Caco-2 (cell line): ENCODE results near the gene DYRK1A. TPM values are rescaled to one million over a fixed set of nuclear protein-coding genes. Genes with fewer than 3 reads are reported as not detected.

ENCODE experiments used
- BruUV-seq: library from RNA; stranded (reverse); fragments of 400-500 nt; replicated peaks from 2 replicates; lab custom pipeline; 2021; lab: Mats Ljungman, UMichigan
- CTCF ChIA-PET: fragments of 300-600 bp; sonication (Branson Sonifier 250); formaldehyde crosslinking; loops from one replicate; lab custom pipeline; 2022; ENCODE audit warnings: antibody characterized with exemption; lab: Charles Lee
- POLR2A ChIA-PET: fragments of 300-600 bp; sonication (Branson Sonifier 250); formaldehyde crosslinking; loops from one replicate; lab custom pipeline; 2022; ENCODE audit warnings: antibody characterized with exemption; lab: Charles Lee
- DNase-seq, 2 experiments: peaks; one replicate each; pipeline versions ENCODE4 v3.0.0 to v3.0.0-alpha.2; 2020 to 2022
- H3K27me3 ChIP-seq: replicated peaks from 2 replicates; pipeline ENCODE4 v1.6.0; 2011; ENCODE audit warnings: low read length; ENCODE audit not compliant: control insufficient read depth, insufficient read depth
- H3K36me3 ChIP-seq: 2 replicates; pipeline ENCODE4 v1.5.1; 2011; ENCODE audit warnings: low read length; ENCODE audit not compliant: control insufficient read depth, insufficient read depth
- H3K4me1 ChIP-seq: fragments of 250-450 bp; sonication (Bioruptor Pico); 2 replicates; pipeline ENCODE4 v1.5.1; 2020; ENCODE audit warnings: mild to moderate bottlenecking
- H3K4me3 ChIP-seq: 2 replicates; pipeline ENCODE4 v1.5.1; 2011; ENCODE audit warnings: low read depth, mild to moderate bottlenecking, control low read depth, low read length
- H3K9me3 ChIP-seq: fragments of 250-450 bp; sonication (Bioruptor Pico); 2 replicates; pipeline ENCODE4 v1.5.1; 2020; ENCODE audit warnings: mild to moderate bottlenecking, moderate library complexity
- H3K27ac Mint-ChIP-seq: one replicate; pipeline ENCODE4 v1.8.0; 2022; ENCODE audit warnings: mixed read lengths; ENCODE audit not compliant: unreplicated experiment
- H3K27me3 Mint-ChIP-seq: one replicate; pipeline ENCODE4 v1.8.0; 2022; ENCODE audit warnings: mixed read lengths; ENCODE audit not compliant: insufficient read depth, unreplicated experiment
- H3K36me3 Mint-ChIP-seq: one replicate; pipeline ENCODE4 v1.8.0; 2022; ENCODE audit warnings: mild to moderate bottlenecking, mixed read lengths; ENCODE audit not compliant: insufficient read depth, unreplicated experiment
- H3K4me1 Mint-ChIP-seq: one replicate; pipeline ENCODE4 v1.8.0; 2022; ENCODE audit warnings: low read depth, mixed read lengths; ENCODE audit not compliant: unreplicated experiment
- H3K4me3 Mint-ChIP-seq: one replicate; pipeline ENCODE4 v1.8.0; 2022; ENCODE audit warnings: mild to moderate bottlenecking, moderate library complexity, mixed read lengths; ENCODE audit not compliant: unreplicated experiment
- H3K9me3 Mint-ChIP-seq: one replicate; pipeline ENCODE4 v1.8.0; 2022; ENCODE audit warnings: mixed read lengths; ENCODE audit not compliant: unreplicated experiment
- intact Hi-C: fragments of 100-400 bp; cut with micrococcal nuclease; formaldehyde crosslinking; loops from one replicate; pipeline ENCODE4 v1.10.0; 2022; ENCODE audit not compliant: unreplicated experiment
- total RNA-seq: library from RNA; stranded (reverse); gene quantifications from 2 replicates; pipeline ENCODE4 v1.2.3, GENCODE V29; 2022
- TF ChIP-seq, protein P1 (sequence below), 2 experiments: fragments of 200-600 bp in 1 of 2; IDR thresholded peaks; 1 replicate in 1 of 2; 2 replicates in 1 of 2; pipeline versions ENCODE4 v1.5.1 to v1.8.0; 2011 to 2022; ENCODE audit warnings: antibody characterized with exemption in 1 of 2, control low read depth in 1 of 2, inconsistent platforms in 1 of 2, low read depth in 1 of 2, low read length in 1 of 2, mild to moderate bottlenecking in 1 of 2, moderate library complexity in 1 of 2; ENCODE audit not compliant: insufficient read depth in 1 of 2, severe bottlenecking in 1 of 2, unreplicated experiment in 1 of 2

Gene DYRK1A
- total RNA-seq, 1 experiment from 2014 or later: 50.9 TPM

DNA sequence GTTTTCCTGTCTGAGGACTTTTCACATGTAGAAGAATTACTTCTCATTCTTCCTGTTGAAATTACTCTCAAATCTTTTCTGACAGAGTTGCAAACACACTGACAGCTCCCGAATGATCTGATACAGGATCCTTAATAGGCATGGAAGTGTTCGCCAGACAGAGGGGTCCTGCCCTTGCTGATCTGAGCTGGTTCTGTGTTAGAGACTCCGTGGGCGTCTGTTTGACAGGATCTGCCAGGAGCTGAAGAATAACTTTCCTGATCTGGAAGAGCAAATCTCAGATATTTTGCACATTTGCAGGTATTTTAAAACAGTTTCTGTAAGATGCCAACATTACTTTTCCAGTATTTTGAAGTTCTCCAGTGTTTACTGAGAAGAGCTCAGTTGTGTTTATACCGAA, 202.3 kb downstream of the DYRK1A start:
- POLR2A ChIA-PET: interaction anchor here (0.5 kb wide), 1 partner anchor 42 kb away, joined by 3 read pairs; no protein-coding TSS in a partner anchor
- H3K27ac Mint-ChIP-seq: no peak overlapping the region

DNA sequence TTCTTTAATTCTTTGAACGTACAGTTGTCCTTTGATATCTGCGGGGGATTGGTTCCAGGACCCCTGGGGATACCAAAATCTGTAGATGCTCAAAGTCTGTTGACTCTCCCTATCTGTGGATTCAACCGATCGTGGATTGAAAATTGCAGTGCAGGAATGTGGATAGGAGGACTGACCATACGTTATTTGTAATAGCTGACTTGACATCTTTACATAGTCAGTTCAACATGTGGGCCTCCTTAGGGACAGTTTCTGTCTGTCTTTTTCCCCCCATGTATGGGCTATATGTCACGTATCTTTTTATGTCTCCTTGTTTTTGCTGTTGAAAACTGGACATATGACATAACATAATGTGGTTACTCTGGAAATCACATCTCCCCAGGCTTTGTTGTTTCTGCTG, 204.9 kb downstream of the DYRK1A start:
- H3K27ac Mint-ChIP-seq: no peak overlapping the region
- intact Hi-C loops: no loop called here
- ChIA-PET POLR2A (no interaction called here), CTCF (no interaction called here)
- no peak overlapping the region for H3K4me3 Mint-ChIP-seq
- DNase-seq: no peak
- H3K9me3 ChIP-seq: no peaks in the 10 kb centered on the region
- no peaks in the 10 kb centered on the region for H3K27me3 Mint-ChIP-seq
- H3K36me3 ChIP-seq: no peaks in the 10 kb centered on the region
- no peaks in the 10 kb centered on the region for H3K4me1 Mint-ChIP-seq
- H3K9me3 Mint-ChIP-seq: no peaks in the 10 kb centered on the region
- TF ChIP-seq, protein P1, sequence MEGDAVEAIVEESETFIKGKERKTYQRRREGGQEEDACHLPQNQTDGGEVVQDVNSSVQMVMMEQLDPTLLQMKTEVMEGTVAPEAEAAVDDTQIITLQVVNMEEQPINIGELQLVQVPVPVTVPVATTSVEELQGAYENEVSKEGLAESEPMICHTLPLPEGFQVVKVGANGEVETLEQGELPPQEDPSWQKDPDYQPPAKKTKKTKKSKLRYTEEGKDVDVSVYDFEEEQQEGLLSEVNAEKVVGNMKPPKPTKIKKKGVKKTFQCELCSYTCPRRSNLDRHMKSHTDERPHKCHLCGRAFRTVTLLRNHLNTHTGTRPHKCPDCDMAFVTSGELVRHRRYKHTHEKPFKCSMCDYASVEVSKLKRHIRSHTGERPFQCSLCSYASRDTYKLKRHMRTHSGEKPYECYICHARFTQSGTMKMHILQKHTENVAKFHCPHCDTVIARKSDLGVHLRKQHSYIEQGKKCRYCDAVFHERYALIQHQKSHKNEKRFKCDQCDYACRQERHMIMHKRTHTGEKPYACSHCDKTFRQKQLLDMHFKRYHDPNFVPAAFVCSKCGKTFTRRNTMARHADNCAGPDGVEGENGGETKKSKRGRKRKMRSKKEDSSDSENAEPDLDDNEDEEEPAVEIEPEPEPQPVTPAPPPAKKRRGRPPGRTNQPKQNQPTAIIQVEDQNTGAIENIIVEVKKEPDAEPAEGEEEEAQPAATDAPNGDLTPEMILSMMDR (IDR thresholded peaks at IDR 0.05; ENCODE audit: insufficient read depth in 1 of 2, low read depth in 1 of 2, low read length in 1 of 2, severe bottlenecking in 1 of 2, unreplicated experiment in 1 of 2): no peak
- H3K36me3 Mint-ChIP-seq: no peaks in the 10 kb centered on the region
- no peak overlapping the region for H3K4me3 ChIP-seq
- H3K27me3 ChIP-seq: no peaks in the 10 kb centered on the region
- no peaks in the 10 kb centered on the region; the same call in 1 of the 2 replicates for H3K4me1 ChIP-seq
- BruUV-seq: no TSS peak

More for the DNA sequence above, 202.3 kb downstream of the DYRK1A start:
- Histone ChIP-seq H3K36me3 (no peaks in the 10 kb centered on the region), H3K9me3 (no peaks in the 10 kb centered on the region), H3K4me1 (peaks cover 6% of the 10 kb centered on the region), H3K4me3 (no peak overlapping the region), H3K27me3 (no peaks in the 10 kb centered on the region)
- intact Hi-C loops: loop anchor here (10.0 kb wide), 2 partner anchors 314 to 344 kb away; no protein-coding TSS in a partner anchor
- Mint-ChIP-seq H3K27me3 (no peaks in the 10 kb centered on the region), H3K9me3 (no peaks in the 10 kb centered on the region), H3K4me1 (peaks cover 16% of the 10 kb centered on the region), H3K4me3 (no peak overlapping the region), H3K36me3 (peaks cover 15% of the 10 kb centered on the region)
- no TSS peak for BruUV-seq
- CTCF ChIA-PET: no interaction called here
- TF ChIP-seq, protein P1 (IDR thresholded peaks at IDR 0.05; ENCODE audit: insufficient read depth in 1 of 2, low read depth in 1 of 2, low read length in 1 of 2, severe bottlenecking in 1 of 2, unreplicated experiment in 1 of 2): no peak
- no peak for DNase-seq

- DNase-seq: no peak
- H3K4me1 Mint-ChIP-seq: no peaks in the 10 kb centered on the region
- Histone ChIP-seq H3K9me3 (peaks cover 10% of the 10 kb centered on the region), H3K36me3 (no peaks in the 10 kb centered on the region), H3K4me3 (no peak overlapping the region), H3K27me3 (no peaks in the 10 kb centered on the region), H3K4me1 (no peaks in the 10 kb centered on the region)
- POLR2A ChIA-PET: no interaction called here
- no peaks in the 10 kb centered on the region for H3K27me3 Mint-ChIP-seq
- no peaks in the 10 kb centered on the region for H3K9me3 Mint-ChIP-seq
- H3K4me3 Mint-ChIP-seq: no peak overlapping the region
- CTCF ChIA-PET: no interaction called here
- intact Hi-C loops: no loop called here
- TF ChIP-seq, protein P1 (IDR thresholded peaks at IDR 0.05; ENCODE audit: insufficient read depth in 1 of 2, low read depth in 1 of 2, low read length in 1 of 2, severe bottlenecking in 1 of 2, unreplicated experiment in 1 of 2): no peak
- no peak overlapping the region for H3K27ac Mint-ChIP-seq
- no peaks in the 10 kb centered on the region for H3K36me3 Mint-ChIP-seq
- BruUV-seq: no TSS peak
These were observed 207.7 kb downstream of the DYRK1A start for GRCh38 chr21:37574316-37574715.
